ENCODE data around the gene ARHGEF12.

Gene ARHGEF12

GRCh38 chr11:120536797-120537169 is 200.6 kb downstream of the ARHGEF12 start:
- no peak for DNase-seq (ENCODE audit: low read depth)

DNA sequence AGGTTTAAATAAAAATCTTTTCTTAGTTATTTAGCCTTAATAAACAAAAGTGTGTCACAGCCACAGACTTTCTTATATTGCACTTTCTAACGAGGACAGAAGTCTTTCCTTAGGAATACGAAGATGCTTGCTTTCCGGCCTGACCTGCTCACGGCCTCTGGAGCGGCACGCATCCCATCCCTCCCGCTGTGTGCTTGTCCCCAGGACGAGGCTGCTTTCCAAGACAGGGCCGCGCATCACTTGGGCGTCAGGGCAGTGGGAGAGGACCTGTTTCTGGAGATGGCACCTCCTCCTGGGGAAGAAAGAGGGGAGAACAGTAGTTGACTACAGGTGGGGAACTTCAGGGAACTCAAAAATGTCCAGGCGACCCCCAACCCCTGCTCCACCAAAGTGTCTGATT is 201.8 kb downstream of the ARHGEF12 start:
- no peak for DNase-seq (ENCODE audit: low read depth)

DNA sequence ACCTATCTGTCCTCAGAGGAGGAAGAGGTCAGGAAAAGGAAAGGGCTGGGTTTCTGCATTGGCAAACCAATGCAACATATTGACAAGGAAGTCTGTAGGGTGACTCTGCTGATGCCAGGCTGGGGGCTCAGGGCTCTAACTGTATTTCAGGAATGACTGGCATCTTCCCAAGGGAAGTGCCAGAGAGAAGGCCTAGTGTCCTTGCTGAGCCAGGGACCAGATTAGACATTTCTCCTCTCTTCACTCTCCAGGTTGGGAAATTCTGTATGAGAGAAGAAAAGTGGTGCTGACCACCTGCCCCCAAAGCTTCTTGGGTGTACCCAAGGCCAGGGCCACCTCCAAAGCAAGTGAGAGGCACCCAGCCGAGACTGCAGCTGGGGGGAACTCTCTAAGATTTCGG is 202.5 kb downstream of the ARHGEF12 start:
- no peak for DNase-seq (ENCODE audit: low read depth)

All from EH (cell line).